ENCODE measurements around the gene SLCO3A1.

The SLCO3A1 gene

GRCh38 chr15:92111291-92111690, 257.8 kb downstream of the SLCO3A1 start:
- DNase-seq, result no peak

- DNase-seq, result no peak
Measured at GRCh38 chr15:92111751-92112150, 258.2 kb downstream of the SLCO3A1 start.

DNA sequence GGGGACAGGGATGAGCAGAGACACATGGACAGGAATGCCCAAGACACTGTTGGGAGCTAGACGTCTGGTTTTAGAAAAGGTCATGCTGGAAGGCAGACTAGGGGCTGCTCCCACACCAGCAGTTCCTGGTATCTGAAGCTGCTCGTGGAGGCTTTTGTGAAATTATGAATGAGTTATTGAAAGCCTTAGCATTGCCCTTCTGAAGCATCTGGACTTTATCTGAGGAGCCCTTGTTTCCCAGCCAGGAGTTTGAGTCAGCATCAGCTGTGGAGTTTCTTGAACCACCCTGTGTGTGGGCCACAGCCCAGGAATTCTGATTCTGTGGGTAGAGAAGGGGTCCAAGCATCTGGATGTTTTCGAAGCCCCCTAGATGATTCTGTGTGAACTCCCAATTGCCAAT, 258.7 kb downstream of the SLCO3A1 start:
- no peak for DNase-seq

GRCh38 chr15:92112711-92113110, 259.2 kb downstream of the SLCO3A1 start:
- no peak for DNase-seq

DNA sequence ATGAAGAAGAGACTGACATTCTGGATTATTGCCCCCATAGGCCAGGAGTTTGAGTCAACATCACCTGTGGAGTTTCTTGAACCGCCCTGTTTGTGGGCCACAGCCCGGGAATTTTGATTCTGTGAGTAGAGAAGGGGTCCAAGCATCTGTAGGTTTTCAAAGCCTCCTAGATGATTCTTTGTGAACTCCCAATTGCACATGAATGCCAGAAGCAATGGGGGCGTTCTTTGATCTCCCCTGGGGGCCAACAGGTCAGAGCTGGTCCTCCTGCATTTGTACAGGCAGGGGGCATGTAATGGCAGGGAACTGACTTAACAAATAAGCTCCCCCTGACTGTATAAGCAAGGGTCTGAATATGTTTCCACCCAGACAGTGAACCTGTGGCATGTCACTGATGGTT, 260.3 kb downstream of the SLCO3A1 start:
- DNase-seq, result no peak

DNA sequence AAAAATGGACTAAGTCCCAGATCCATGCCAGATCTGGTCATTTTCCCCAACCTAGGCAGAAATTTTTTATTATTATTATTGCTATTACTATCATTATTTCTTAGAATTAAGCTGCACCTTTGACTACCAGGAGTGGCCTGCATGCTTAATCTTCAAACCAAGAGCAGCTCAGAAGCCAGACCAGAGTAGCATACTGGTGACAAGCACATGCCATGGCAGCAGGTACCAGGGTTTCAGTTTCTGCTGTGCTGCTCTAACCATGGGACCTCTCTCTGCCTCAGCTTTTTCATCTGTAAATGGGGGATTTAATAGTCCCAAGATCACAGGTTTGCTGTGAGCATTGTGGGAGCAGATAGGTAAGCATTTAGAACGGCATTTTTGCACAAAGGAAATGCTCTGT, 262.3 kb downstream of the SLCO3A1 start:
- DNase-seq, result no peak

DNA sequence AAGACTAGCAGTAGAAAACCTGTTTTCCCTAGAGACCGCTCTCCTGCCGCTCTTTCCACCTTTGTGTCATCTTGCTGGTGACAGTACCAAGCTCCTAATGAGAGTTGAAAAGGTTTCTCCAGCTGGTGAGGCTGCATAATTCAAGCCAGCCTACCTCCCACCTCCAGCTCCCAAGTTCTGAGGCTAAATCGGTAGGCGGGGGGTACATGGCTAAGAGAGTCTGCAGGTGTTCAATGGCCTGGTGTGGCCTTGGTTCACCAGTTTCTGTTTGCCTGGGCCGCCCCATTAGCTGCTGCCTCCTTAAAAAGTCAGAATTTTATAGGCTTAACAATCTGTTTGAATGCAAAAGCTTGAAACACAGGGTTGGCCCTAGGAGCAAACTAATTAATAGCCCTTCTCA, 262.8 kb downstream of the SLCO3A1 start:
- no peak for DNase-seq

DNA sequence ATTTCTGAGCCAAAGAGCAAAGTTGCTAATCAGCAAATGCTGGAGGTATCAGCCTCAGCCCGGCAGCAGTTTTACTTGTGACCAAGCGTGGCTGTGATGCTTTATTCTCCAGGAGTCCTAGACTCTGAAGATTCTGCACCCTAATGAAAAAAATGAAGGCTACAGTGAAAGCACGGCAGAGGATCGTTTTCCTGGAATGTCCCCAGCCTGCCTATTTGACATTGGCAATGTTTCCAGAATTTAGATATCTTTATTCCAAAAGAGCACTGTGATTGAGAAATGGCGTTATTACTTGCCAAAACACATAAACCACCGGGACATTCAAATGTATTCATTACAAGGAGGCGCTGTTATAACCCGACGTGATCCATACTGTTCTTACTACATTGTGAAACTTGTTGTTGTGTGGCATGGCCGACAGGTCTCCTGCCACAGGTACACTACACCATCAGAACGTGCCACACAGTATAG, 263.8 kb downstream of the SLCO3A1 start:
- no peak for DNase-seq

GRCh38 chr15:92118162-92118935, 264.8 kb downstream of the SLCO3A1 start:
- DNase-seq, result no peak

GRCh38 chr15:92118936-92119325, 265.4 kb downstream of the SLCO3A1 start:
- no peak for DNase-seq

DNA sequence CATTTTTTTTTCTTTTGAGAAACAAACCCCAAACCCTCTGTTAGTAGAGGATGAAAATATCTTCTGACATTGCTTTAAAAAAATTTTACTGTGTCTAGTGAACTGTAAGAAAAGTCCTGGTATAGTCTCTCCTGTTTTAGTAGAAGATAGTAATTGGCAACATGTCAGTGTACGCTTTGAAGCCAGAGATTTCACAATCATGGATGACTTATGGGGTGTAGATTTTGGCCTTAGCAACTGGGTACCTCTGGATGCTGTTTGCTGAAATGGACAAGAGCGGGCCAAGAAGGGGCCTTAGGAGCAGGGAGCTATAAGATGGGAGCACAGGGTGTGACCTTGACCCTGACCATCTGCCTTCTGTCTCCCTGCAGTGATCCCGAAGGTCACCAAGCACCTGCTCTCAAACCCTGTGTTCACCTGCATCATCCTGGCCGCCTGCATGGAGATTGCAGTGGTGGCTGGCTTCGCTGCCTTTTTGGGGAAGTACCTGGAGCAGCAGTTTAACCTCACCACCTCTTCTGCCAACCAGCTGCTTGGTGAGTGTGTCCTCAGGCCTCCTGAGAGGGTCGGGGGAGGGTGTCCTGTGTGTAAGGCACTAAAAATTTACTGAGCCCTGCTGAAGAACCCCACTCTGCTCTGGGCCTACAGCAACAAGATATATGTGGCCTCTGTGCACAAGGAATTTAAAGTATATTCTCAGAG, 266.7 kb downstream of the SLCO3A1 start:
- no peak for DNase-seq

DNA sequence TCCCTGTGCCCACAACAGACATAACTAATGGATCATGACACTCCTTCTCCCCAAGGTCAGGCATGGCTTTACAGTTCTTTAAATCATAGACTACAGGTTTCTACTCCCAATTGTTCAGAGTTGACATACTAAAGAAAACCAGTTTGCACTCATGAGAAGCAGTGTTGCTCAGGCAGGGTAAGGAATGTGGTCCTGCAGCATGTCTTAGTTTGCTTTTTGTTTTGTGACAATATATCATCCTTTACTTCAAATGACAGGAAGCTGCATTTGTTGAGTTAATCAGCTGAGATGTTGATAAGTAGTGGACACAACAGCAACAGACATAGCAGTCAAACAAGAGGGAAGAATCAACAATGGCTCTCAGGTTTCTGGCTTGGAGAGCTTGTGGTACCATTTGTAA, 267.5 kb downstream of the SLCO3A1 start:
- no peak for DNase-seq

DNA sequence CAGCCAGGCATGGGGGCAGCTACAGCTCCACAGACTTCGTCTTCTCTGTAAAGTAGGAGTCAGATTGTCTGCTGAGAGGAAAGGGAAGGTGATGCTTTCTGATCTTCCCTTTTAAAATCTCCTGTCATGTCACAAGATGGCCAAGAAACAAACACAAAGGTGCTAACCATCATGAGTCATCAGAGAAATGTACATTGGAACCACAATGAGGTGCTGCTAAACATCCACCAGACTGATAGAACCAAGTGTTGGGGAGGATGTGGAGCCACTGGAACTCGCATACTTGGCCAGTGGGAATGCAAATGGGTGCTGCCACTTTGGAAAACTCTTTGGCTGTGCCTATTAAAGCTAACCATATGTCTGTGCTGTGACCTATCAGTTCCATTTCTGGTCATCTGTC, 268.8 kb downstream of the SLCO3A1 start:
- DNase-seq, result no peak

GRCh38 chr15:92123962-92124656, 270.6 kb downstream of the SLCO3A1 start:
- DNase-seq, result no peak

- no peak for DNase-seq
Measured at GRCh38 chr15:92124657-92125010, 271.1 kb downstream of the SLCO3A1 start.

DNA sequence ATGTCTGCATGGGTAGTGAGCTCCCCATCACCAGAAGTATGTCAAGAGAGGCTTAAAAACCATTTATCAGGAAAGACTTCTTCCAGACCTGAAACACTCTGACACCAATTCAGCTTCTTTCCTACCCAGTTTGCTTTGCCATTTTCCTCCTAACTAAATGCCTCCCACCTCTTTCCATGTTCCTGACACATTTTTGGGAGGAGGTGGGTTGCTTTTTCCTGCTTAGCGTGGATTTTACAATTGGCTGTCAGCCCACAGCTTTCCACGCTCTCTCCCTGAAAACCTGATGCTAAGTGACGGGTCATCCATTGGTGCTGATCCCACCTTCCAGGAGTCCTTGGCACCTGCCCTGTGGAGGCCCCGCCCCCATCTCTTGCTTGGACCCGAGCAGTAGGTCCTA, 275.3 kb downstream of the SLCO3A1 start:
- no peak for DNase-seq

DNA sequence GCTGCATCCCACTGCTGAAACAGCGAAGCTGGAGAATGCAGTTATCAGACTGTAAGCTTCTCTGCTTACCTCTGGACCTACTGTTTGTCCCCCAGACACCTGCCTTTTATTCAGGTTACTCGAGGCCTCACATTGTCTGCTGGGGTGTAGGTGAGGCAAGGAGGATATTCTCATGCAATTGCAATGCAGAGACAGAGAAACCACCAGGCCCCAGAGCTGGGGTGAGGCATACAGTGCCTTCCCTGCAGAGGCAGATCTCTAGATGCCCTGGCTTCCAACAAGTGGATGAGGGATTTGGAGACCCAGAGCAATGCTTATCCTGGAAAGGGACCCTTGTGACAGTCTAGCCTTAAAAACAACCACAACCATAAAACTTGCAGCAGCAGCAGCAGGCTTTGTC, 276.7 kb downstream of the SLCO3A1 start:
- DNase-seq, result no peak

DNA sequence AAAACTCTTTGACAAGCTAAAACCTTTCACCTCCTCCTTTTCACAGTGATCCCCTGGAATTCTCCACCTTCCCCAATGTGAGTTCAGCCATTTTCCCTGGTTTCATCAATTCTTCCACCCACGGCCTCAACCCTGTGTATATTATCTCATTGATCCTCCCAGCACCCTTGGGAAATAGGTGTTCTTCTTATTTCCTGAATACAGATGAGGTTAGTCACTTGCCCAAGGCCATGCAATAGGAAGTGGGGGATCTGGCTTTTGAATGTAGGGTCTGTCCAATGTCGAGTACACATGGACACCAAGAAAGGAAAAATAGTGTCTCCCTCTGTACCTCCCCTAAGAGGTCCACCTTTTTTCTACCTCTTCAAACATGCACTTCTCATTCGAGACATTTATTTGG, 277.4 kb downstream of the SLCO3A1 start:
- no peak for DNase-seq

GRCh38 chr15:92132982-92133755, 279.7 kb downstream of the SLCO3A1 start:
- DNase-seq, result no peak

DNA sequence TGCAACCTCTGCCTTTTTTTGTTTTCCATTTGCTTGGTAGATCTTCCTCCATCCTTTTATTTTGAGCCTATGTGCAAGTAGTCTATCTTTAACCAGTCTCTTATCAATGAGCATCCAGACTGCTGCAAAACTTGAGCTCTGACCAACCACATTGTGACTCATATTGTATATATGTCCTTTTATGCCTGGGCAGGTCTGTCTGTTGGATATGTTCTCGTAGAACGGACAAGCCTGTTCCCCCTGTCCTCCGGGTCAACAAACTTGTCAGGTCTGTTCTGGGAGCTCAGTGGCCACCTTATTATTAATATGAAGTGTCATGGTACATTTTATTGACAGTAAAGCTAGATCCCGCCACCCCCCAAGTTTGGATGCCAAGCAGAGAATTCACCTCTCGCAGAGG, 287.3 kb downstream of the SLCO3A1 start:
- DNase-seq, result no peak

DNA sequence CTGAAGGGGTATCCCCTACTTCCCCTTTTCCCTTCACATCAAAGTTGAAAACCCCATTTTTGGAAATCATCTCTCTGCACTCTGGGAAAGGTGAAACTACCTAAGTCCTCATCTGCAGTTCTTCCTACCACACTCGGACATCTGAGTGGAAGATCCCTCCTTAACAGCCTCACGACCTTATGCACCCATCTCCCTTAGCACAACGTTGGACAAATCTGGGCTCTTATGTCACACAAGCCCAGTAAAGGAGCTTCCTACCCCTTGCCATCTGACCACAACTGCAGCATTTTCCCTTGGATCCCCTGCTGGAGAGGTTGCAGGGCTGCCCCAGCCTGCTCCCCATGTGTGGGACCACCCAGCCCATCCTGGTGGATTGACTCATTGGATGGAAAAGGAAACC, 288.1 kb downstream of the SLCO3A1 start:
- no peak for DNase-seq

- DNase-seq, result no peak
Measured at GRCh38 chr15:92142242-92143232, 289.0 kb downstream of the SLCO3A1 start.

Measured in activated effector memory CD4-positive, alpha-beta T cell treated with anti-CD3 and anti-CD28 coated beads, Interleukin-2, amount 50 U/mL, for 16 hours (primary cell).